NCI-H2107 treated with DMSO at 0.1 percent for 48 hours (cell line): Measurements from ENCODE around the gene THEM5.
"Not testable (repeated sequence)": the region's sequence is repeated elsewhere in the genome, so short reads cannot be mapped to it uniquely, and the experiment has no call there.

Experiments
- DNase-seq: peaks from one replicate; lab custom pipeline; 2025; ENCODE audit not compliant: unreplicated experiment; lab: John Stamatoyannopoulos, UW

THEM5 gene

GRCh38 chr1:151867765-151868411 is 14.4 kb upstream of the THEM5 start:
- no peak for DNase-seq

DNA sequence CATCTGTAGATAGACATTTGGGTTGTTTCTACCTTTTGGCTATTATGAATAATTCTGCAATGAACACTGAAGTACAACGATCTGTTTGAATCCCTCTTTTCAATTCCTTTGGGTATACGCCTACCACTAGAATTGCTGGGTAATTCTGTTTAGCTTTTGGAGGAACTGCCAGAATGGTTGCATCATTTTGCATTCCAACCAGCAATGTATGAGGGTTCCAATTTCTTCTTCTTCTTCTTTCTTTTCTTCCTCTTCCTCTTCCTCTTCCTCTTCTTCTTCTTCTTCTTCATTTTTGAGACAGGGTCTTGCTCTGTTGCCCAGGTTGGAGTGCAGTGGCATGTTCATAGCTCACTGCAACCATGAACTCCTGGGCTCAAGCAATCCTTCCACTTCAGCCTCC is 13.8 kb upstream of the THEM5 start:
- DNase-seq: no peak

DNA sequence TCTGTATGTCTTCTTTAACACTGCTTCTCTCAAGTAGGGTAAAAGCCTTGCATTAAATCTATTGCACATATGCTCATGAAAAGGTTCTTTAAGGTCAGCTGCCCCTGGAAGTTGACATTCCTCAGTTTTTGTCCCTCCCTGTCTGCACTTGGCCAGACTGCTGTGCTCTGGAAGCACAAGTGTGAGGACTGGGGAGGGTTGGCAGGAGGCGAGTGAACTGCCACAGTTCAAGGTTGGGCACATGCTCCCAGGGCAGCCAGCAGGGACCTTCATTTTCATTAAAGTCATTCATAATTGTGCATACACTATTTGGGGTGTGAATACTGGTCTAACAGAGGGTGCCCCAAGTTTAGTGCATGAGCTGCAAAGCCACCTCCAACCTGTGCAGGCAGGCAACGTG is 10.9 kb upstream of the THEM5 start:
- DNase-seq: no peak

- no peak for DNase-seq
Observed at GRCh38 chr1:151862604-151863003, 9.1 kb upstream of the THEM5 start.

- no peak for DNase-seq
Observed at GRCh38 chr1:151860504-151861187, 7.1 kb upstream of the THEM5 start.

DNA sequence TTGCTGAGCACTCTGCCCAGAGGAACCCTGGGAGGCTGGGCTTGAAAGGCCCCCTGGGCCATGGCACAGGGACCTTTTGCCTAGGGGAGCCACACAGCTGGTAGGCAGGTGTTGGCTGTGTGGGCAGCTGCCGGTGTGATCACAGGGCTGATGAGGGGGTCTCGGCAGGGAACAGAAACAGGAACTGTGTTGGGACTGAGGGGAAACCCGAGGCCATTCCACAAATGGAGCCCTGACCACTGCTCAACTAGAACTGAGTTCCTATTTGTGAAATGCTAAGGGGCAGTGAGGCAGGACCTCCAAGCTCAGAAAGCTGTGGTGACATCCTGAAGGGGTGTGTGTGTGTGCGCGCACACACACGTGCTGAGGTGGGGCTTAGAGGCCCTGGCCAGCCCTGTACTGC is 6.4 kb upstream of the THEM5 start:
- DNase-seq: no peak

DNA sequence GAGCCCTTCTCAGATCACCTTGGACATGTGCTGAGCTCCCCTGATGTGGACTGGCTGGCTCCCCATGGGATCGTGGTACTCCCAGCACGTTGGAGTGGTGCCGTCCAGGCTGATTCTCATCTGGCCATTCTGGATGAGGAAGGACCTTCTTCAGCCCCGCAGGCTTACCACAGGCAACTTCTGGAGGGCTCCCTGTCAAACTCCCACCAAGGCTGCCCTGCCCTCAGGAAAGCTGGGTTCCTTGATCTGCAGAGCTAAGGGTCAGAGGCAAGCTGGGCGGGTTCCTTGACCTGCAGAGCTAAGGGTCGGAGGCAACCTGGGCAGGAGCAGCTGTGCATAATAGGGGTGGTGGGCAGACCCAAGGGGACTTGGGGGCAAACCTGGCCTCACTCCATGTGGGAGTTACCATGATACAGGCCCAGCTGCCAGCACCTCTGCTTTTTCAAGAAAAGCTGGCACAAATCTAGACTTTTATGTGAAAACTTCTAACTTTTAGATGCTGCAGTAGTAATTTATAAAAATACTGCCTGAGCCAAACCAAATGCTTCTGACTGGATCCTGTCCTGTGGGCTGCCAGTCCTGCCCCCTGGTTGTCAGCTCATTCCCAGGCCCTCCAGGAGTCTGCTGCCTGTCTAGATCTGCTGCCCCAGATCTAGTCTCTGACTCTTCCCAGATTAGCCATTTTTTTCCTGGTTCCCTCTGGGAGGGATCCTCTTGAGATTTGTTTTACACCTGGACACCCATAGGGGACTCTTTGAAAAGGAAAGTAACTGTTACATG is 5.6 kb upstream of the THEM5 start:
- no peak for DNase-seq

DNA sequence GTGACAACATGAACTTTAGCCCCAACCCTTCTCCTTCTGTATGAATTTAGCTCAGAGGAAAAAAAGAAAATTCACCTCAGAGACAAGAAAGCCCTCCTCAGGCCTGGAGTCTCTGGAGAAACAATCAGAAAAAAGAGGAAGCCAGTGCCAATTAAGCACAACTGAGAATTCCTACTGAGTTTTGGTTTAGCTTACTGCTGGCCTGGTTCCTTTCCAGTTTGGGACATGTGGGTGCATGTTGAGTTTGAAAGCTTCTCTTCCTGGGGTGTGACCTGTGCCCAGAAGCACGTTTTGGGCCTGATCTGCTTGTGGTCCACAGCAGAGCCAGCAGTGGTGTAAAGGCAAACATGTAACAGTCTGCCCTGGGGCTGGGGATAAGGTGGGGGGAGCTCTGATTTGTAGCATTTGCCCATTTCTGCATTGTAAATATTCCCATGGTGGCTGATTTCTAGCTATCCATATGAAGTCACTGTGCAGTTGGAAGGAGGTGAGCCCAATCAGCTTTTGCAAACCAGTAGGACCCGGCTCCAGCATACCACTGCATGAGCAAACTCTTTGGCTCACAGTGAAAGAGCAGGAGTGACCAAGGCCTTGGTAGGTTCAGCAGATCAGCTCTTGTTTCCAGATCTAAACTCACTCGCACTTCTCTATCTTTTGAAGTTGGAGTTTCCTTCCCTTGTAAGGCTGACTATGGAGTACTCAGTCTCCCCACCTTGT is 4.7 kb upstream of the THEM5 start:
- DNase-seq: no peak

DNA sequence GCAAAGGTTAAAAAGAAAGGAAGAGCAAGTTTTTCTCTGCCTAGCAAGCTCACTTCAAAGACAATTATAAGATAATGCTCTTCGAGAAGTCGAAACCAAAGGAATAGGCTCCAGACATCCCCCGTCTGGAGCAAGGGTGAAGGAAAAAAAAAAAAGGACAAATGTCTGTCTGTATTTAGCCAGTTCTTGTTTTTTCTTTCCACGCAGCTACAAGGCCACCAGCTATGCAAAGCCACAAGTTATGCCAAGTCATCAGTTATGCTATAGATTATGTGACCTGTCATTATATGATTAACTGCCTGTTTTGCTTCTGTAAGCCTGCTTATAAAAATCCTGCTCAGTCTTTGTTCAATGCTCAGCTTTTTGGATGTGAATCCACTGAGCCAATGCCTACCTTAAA is 2.4 kb upstream of the THEM5 start:
- no peak for DNase-seq

DNA sequence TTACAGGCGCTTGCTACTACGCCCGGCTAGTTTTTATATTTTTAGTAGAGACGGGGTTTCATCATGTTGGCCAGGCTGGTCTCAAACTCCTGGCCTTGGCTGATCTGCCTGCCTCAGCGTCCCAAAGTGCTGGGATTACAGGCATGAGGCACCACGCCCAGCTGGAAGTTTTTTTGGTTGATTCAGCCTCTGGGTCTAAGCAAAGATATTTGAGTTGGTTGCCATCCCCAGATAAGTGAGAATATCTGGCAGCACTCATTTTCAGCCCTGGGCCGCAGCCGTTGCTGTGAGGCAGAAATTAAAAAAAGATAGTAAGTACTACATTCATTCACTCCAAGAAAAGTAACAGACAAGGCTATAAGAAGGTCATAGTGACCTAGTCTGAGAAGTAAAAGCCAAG is 2.0 kb upstream of the THEM5 start:
- not testable (repeated sequence) for DNase-seq

DNA sequence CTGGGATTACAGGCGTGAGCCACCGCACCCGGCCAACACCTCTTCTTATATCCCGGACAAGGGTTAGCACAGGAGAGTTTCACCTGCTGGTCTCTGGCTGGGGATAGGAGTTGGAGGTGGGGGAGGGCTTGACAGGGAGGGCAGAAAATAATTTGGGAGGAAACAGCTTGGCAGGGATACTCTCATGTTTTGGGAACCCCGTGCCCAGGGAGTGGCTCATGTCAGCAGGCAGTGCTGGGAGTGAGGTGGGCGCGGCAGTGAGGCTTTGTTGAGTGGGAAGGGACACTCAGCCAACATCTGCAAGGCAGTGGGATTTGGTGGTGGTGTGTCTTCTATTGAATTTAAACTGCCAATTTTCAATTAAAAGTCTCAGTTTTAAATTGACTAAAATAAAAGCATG is 1.1 kb upstream of the THEM5 start:
- no peak for DNase-seq

DNA sequence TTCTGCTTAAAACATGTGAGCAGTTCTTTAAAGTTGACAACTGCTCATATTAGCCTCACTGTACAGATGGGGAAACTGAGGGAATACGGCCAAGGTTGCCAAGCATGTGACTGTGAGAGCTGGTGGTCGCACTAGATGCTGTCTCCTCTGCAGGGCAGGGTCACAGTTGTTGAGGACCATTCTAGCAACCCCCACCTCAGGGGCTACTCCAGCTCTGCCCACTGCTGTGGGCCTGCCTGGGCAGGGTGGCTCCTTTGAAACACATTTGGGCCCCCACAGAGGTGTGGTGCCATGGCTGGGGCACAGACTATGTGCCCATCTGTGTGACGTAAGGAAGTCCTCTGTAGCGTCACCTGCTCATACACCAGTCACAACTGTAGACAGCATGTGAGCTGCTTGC is 779 bp downstream of the THEM5 start:
- DNase-seq: no peak

DNA sequence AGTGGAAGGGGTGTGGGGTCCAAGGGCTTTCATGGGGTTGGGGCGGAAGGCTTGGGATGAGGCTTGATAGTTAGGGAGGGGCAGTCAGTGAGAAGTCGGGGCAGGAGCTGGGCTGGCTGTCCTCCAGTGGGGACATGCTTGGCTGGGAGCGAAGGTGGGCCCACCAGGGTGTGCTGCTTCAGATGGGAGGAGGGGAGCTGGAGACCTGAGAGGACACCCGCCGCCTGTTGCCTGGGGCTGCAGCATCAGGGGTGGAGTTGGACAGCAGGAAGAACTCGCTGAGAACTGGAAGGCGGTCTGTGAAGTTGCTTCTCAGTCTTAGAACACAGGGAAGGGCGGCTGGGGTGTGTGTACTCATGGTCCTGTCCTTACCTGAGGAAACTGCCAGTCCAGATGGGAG is 1.6 kb downstream of the THEM5 start:
- no peak for DNase-seq

- no peak for DNase-seq
Observed at GRCh38 chr1:151849871-151850270, 3.6 kb downstream of the THEM5 start.

DNA sequence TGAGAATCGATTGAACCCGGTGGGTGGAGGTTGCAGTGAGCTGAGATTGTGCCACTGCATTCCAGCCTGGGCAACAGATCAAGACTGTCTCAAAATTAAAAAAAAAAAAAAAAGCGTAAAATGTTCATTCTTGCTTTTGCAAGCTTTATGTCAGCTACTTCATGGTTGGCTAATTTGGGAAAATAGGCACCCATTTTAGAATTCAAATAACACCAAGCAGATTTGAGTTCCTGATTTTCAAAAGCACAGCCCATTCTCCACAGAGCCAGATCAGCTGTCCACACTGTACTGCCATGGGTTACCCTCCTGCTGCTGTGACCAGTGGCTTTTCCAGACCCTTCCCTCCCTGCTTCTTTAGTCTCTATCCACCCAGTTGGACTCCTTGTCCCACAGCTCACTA is 4.4 kb downstream of the THEM5 start:
- no peak for DNase-seq

- DNase-seq: no peak
Observed at GRCh38 chr1:151847867-151848596, 5.5 kb downstream of the THEM5 start.

GRCh38 chr1:151846686-151847237 is 6.8 kb downstream of the THEM5 start:
- DNase-seq: no peak

GRCh38 chr1:151846062-151846568 is 7.4 kb downstream of the THEM5 start:
- DNase-seq: no peak

DNA sequence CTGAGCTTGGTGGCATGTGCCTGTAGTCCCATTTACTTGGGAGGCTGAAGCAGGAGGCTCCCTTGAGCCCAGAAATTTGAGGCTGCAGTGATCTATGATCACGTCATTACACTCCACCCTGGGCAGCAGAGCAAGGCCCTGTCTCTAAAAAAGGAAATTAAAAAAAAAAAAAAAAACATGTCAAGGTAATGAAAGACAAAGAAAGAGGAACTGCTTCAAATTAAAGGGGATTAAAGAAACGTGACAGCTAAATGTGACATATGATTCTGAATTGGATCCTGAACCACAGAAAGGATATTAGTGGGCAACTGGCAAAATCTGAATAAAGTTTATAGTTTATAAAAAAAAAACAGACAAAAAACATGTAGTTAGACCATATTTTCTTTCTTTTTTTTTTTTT is 10.1 kb downstream of the THEM5 start:
- DNase-seq: no peak

DNA sequence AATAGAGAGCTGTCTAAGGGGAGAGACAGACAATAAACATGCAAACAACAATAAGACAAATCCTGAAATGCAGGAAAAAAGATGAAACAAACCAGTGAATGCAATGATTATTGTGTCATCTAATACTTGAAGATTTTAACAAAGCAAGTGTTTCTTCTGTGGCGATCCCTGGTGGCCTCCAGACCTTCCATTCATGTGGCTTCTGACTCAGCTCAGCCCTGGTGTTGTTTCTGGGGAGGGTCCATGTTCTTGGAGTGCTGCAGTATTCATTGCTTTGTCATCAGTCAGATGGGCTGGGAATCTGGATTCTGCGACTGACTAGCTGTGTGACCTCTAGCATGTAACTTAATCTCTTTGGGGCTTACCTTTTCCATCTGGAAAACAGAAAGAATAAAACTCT is 12.4 kb downstream of the THEM5 start:
- no peak for DNase-seq
